ENCODE data around the gene NXF1. TPM values are rescaled to one million over a fixed set of nuclear protein-coding genes. Genes with fewer than 3 reads are reported as not detected.

The NXF1 gene
- total and polyA plus RNA-seq, 10 of the 15 experiments (the other 5 are each of a cell fraction or from before 2014, with no cell fraction given), result 20.7 to 84.9 (median 40.6) TPM

GRCh38 chr11:62842171-62842741, 37.0 kb upstream of the NXF1 start (continued):
- peak; percentile 87 for TF ChIP-seq MLLT1 (IDR thresholded peaks at IDR 0.05)
- TF ChIP-seq ELK1 (IDR thresholded peaks at IDR 0.05; ENCODE audit: low read depth, low read length), result 0 out of 2 replicates have a peak, but pooled peaks have one; percentile 17
- peak; percentile 58 for TF ChIP-seq ZNF687 (IDR thresholded peaks at IDR 0.05)
- peak; percentile 33; the same call in 1 of the 2 replicates for TF ChIP-seq BACH1 (IDR thresholded peaks at IDR 0.05; ENCODE audit: borderline replicate concordance)
- peak; percentile 38; the same call in 1 of the 2 replicates for TF ChIP-seq SMARCA5 (IDR thresholded peaks at IDR 0.05)
